HEK293T (cell line): ENCODE results near the gene MRPS34.
"Not testable (repeated sequence)": the region's sequence is repeated elsewhere in the genome, so short reads cannot be mapped to it uniquely, and the experiment has no call there.

Source experiments
- CTCF ChIA-PET: fragments of 350-600 bp; formaldehyde crosslinking; extraction: SDS; loops from one replicate; lab custom pipeline; 2021; ENCODE audit warnings: antibody characterized with exemption, inconsistent platforms; lab: Yijun Ruan, JAX
- POLR2A ChIA-PET: fragments of 350-600 bp; formaldehyde crosslinking; extraction: SDS; loops from one replicate; lab custom pipeline; 2020; ENCODE audit warnings: antibody characterized with exemption, inconsistent platforms; lab: Yijun Ruan, JAX
- DNase-seq: peaks from one replicate; pipeline ENCODE4 v3.0.0; 2012; ENCODE audit warnings: mixed read lengths; ENCODE audit errors: extremely low spot score
- ARNT ChIP-seq: fragments of 450-650 bp; IDR thresholded peaks from 2 replicates; pipeline ENCODE4 v1.6.1; 2017; ENCODE audit warnings: mild to moderate bottlenecking
- BHLHE40 ChIP-seq: fragments of 450-650 bp; IDR thresholded peaks from 2 replicates; pipeline ENCODE4 v1.6.1; 2016; ENCODE audit warnings: mild to moderate bottlenecking, moderate library complexity, borderline replicate concordance
- CTBP1 ChIP-seq: fragments of 450-650 bp; IDR thresholded peaks from 2 replicates; pipeline ENCODE4 v1.6.1; 2016; ENCODE audit warnings: borderline replicate concordance
- ELF4 ChIP-seq: fragments of 450-650 bp; IDR thresholded peaks from 2 replicates; pipeline ENCODE4 v1.6.1; 2017; ENCODE audit warnings: antibody characterized with exemption
- FOXA1 ChIP-seq: fragments of 450-650 bp; IDR thresholded peaks from 2 replicates; pipeline ENCODE4 v1.6.1; 2016; ENCODE audit warnings: mild to moderate bottlenecking
- FOXK2 ChIP-seq: fragments of 450-650 bp; IDR thresholded peaks from 2 replicates; pipeline ENCODE4 v1.6.1; 2016; ENCODE audit warnings: mild to moderate bottlenecking
- FOXM1 ChIP-seq: fragments of 450-650 bp; IDR thresholded peaks from 2 replicates; pipeline ENCODE4 v1.6.1; 2017; ENCODE audit warnings: mild to moderate bottlenecking, borderline replicate concordance
- HDGF ChIP-seq: fragments of 450-650 bp; IDR thresholded peaks from 2 replicates; pipeline ENCODE4 v1.6.1; 2017; ENCODE audit warnings: antibody characterized with exemption, borderline replicate concordance
- L3MBTL2 ChIP-seq: fragments of 450-650 bp; conservative IDR thresholded peaks from 2 replicates; pipeline ENCODE4 v1.6.1; 2016; ENCODE audit warnings: mild to moderate bottlenecking
- LEF1 ChIP-seq: fragments of 450-650 bp; IDR thresholded peaks from 2 replicates; pipeline ENCODE4 v1.6.1; 2017; ENCODE audit warnings: mild to moderate bottlenecking, borderline replicate concordance
- NFRKB ChIP-seq: fragments of 450-650 bp; IDR thresholded peaks from 2 replicates; pipeline ENCODE4 v1.6.1; 2016; ENCODE audit warnings: mild to moderate bottlenecking, moderate library complexity
- SP1 ChIP-seq: fragments of 450-650 bp; IDR thresholded peaks from 2 replicates; pipeline ENCODE4 v1.6.1; 2017
- SUZ12 ChIP-seq: fragments of 450-650 bp; IDR thresholded peaks from 2 replicates; pipeline ENCODE4 v1.6.1; 2016; ENCODE audit warnings: mild to moderate bottlenecking
- TARDBP ChIP-seq: fragments of 450-650 bp; IDR thresholded peaks from 2 replicates; pipeline ENCODE4 v1.6.1; 2016
- ZNF384 ChIP-seq: fragments of 450-650 bp; IDR thresholded peaks from 2 replicates; pipeline ENCODE4 v1.6.1; 2016
- TF ChIP-seq, protein P1 (sequence below): fragments of 450-650 bp; IDR thresholded peaks from 2 replicates; pipeline ENCODE4 v1.6.1; 2016

MRPS34 gene

DNA sequence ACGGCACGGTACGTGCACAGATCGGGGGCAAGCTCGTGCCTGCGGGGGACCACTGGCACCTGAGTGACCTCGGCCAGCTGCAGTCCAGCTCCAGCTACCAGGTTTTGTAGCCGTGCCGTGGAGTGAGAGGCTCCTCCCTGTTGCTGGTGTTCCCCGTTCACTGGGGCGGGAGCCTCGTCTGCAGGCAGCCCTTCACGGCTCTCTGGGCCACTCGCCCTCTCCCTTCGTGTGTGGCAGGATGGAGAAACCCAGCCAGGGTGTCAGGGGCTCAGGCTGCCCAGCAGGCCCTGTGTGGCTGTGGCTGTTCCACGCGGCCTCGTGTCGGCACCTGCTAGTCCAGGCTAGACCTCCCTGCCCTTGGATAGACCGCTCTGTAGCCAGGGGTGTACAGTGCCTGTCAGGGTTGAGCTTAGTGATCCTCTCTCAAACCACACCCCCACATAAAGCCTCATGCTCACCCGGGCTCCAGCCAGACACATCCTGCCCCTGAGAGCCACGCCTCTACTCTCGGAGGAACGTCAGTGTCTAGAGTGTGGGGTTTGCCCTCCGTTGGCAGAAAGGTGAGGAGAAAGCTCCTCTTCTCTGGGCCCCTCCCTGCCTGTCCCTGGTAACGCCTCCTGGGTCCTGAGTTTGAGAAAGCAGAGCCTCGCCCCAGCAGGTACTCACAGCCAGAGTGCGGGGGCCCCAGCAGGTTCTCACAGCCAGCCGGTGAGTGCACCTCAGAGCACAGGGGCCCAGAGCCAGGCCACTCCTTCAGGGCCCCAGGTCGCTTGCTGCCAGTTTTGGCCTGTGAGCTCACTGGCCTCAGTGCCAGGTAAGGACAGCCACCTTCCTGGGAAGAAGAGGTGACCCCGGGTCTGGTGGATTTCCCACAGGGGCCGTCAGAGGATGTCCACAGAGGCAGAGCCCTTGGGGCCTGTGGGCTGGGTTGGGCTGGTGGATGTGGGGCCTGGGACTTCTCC, 29.3 kb downstream of the MRPS34 start:
- ChIA-PET POLR2A (interaction anchor here (1.2 kb wide), 1 partner anchor 38 kb away, joined by 3 read pairs; the partner anchor contains the start of gene MAPK8IP3), CTCF (no interaction called here)
- TF ChIP-seq, protein P1, sequence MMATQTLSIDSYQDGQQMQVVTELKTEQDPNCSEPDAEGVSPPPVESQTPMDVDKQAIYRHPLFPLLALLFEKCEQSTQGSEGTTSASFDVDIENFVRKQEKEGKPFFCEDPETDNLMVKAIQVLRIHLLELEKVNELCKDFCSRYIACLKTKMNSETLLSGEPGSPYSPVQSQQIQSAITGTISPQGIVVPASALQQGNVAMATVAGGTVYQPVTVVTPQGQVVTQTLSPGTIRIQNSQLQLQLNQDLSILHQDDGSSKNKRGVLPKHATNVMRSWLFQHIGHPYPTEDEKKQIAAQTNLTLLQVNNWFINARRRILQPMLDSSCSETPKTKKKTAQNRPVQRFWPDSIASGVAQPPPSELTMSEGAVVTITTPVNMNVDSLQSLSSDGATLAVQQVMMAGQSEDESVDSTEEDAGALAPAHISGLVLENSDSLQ = no peak
- no peak for TF ChIP-seq ZNF384
- TF ChIP-seq FOXA1 = no peak
- TF ChIP-seq ARNT = no peak
- no peak for TF ChIP-seq L3MBTL2
- no peak for TF ChIP-seq ELF4
- DNase-seq = no peak

DNA sequence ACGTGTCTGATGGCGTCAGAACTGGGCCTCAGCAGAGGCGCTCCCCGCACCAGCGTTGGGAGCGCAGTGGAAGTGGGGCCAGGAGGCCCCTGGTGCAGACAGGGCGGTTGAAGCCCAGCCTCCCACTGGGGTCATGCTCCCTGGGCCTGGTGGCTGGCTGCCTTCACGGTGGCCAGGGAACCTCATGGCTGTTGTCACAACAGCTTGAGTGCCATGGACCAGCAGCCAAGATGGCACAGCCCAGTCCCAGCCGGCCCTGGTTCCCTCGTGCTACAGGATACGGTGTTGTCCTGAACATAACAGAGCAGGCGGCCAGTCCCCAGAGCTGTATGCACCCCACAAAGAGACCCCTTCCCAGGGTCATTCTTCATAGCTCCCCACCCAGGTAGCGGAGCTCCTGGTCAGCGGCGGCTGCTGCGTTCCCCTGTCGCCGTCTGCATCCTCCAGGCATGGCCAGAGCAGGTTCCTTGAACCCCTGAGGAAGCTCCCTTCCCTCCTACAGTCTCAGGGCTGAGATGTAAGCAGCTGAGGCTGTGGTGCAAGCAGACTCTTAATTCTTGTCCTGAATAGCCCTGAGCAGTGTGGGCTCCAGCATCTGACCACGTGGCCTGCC, 31.3 kb downstream of the MRPS34 start:
- CTCF ChIA-PET = no interaction called here
- no peak for DNase-seq
- POLR2A ChIA-PET = no interaction called here
- TF ChIP-seq CTBP1 = no peak
- no peak for TF ChIP-seq ARNT
- TF ChIP-seq NFRKB = no peak
- TF ChIP-seq BHLHE40 = no peak
- no peak for TF ChIP-seq ZNF384

DNA sequence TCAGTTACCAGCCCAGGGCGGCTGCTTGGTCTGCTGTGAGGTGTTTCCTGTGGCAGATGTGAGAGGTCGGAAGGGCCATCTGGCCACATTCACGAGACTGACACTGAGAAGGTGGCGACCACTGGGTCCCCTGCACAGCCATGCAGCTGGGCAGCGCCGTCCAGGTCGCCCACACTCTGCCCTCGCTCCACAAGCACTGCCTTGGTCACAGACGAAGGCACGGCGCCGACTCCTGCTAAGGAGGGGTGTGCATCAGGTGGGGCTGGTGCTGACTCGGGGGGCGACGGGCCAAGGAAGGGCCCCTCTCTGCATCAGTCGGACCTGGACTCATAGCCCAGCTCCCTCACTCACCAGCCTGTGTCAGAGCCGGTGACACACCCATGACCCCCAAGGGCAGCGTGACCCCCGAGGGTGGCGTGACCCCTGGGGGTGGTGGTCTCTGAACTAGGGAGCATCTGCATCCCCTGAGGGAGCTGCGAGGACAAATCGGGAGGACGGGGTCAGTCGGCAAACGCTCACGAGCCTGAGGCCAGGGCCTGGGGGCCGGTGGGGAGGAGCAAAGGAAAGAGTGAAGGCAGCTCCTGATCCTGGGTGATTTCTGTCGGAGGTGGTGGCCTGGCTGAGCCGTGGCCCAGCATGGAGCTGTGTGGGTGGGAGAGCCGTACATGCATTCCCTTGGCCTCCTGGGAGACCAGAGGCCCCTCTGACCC, 32.0 kb downstream of the MRPS34 start:
- DNase-seq = no peak
- TF ChIP-seq TARDBP (no peak), SUZ12 (no peak), ARNT (no peak), SP1 (no peak), FOXK2 (no peak), L3MBTL2 (no peak), FOXM1 (no peak), ELF4 (no peak), NFRKB (no peak), HDGF (no peak)
- TF ChIP-seq, protein P1 = no peak
- ChIA-PET POLR2A (no interaction called here), CTCF (no interaction called here)

DNA sequence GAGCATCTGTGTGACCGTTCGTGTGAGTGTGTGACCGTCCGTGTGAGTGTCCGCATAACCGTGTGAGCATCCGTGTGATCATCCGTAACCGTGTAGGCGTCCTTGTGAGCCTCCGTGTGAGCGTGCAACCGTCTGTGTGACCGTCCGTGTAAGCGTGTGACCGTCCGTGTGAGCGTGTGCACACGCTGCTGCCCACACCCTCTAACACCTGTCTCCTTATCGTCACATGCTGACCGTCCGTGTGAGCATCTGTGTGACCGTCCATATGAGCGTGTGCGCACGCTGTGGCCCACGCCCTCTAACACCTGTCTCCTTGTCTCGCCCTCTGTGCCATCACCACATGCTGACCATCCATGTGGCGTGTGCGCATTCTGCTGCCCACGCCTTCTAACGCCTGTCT, 32.7 kb downstream of the MRPS34 start:
- DNase-seq = no peak
- TF ChIP-seq CTBP1 (no peak), SP1 (no peak), TARDBP (no peak)
- TF ChIP-seq, protein P1 = no peak
- ChIA-PET POLR2A (no interaction called here), CTCF (no interaction called here)

DNA sequence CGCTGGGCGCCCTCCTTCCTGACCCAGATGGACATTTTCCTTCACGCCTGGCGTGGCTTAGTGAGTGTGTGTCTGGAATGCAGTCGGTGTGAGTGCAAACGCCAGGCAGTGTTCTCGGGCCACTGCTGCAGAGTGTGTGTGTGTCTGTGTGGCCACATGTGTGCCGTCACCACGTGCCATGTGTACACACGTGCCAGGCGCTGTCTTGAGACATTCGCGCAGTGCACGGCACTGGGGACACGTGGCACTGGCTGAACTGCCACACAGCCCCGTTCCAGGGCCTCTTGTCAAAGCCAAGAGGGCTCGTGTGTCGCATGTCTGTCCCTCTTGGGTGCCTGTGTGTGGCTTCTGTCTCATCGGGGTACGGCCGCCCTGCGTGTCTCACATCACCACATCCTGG, 38.1 kb downstream of the MRPS34 start:
- TF ChIP-seq FOXK2 (no peak), HDGF (no peak), ARNT (no peak), SUZ12 (no peak), FOXM1 (no peak), ELF4 (no peak), LEF1 (no peak), TARDBP (no peak), L3MBTL2 (no peak), NFRKB (no peak), BHLHE40 (no peak)
- TF ChIP-seq, protein P1 = no peak
- no peak for DNase-seq
- POLR2A ChIA-PET = no interaction called here
- CTCF ChIA-PET = interaction anchor here (0.6 kb wide), 1 partner anchor 11 kb away, joined by 3 read pairs; no protein-coding TSS in a partner anchor

DNA sequence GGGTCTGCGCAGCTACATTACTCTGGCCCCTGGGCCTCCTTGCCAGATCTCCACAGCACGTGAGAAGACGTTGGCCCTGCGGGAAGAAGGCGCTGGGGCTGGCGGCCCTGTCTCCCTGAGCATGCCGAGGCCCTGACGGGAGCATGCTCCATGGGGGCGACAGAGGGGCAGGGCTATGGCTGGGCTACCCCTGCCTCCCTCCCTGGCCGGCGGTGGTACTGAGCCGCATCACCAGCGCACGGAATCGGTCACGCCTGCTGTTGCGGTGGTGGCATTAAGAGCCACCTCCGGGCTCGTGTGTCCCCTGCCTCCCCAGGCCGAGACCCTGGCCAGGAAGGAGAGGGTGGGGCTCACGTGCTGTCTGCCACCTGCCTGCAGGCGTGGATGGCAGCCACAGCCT, 38.8 kb downstream of the MRPS34 start:
- TF ChIP-seq ZNF384 (no peak), CTBP1 (no peak), SP1 (no peak), L3MBTL2 (no peak), LEF1 (no peak), FOXK2 (no peak), BHLHE40 (no peak)
- TF ChIP-seq, protein P1 = no peak
- DNase-seq = no peak
- ChIA-PET CTCF (no interaction called here), POLR2A (no interaction called here)

DNA sequence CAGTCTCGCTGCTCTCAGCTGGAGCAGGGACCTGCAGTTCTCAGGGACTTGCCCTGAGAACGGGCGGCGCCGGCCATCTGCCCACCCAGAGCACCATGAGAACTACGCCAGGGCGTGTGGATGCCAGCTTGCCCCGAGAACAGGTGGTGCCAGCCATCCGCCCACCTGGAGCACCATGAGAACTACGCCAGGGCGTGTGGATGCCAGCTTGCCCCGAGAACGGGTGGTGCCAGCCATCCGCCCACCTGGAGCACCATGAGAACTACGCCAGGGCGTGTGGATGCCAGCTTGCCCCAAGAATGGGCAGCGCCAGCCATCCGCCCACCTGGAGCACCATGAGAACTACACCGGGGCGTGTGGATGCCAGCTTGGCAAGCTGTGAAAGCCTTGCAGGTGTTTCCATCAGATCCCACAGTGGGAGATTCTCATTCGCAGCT, 40.4 kb downstream of the MRPS34 start:
- POLR2A ChIA-PET = interaction anchor here (1.3 kb wide), 1 partner anchor 121 kb away, joined by 3 read pairs; the partner anchor contains the start of genes CRAMP1 and IFT140
- CTCF ChIA-PET, DNase-seq: not testable (repeated sequence)
